ENCODE data around the gene FAM209B. TPM values are rescaled to one million over a fixed set of nuclear protein-coding genes. Genes with fewer than 3 reads are reported as not detected.

The FAM209B gene
- total RNA-seq, 1 experiment from 2014 or later, result not detected

GRCh38 chr20:56584916-56585315 lies 51.9 kb downstream of the FAM209B start:
- TF ChIP-seq CTCF (IDR thresholded peaks at IDR 0.05; ENCODE audit: insufficient read depth in 1 of 2, low read depth in 1 of 2, low read length in 1 of 2, severe bottlenecking in 1 of 2, unreplicated experiment in 1 of 2), result no peak
- BruUV-seq (replicated peaks), result no TSS peak
- no peak for DNase-seq
- Histone ChIP-seq H3K9me3 (no peaks in the 10 kb centered on the region), H3K27me3 (replicated peaks; ENCODE audit: control insufficient read depth, insufficient read depth, low read length) (no peaks in the 10 kb centered on the region), H3K36me3 (ENCODE audit: control insufficient read depth, insufficient read depth, low read length) (no peaks in the 10 kb centered on the region), H3K4me1 (peaks cover 56% of the 10 kb centered on the region), H3K4me3 (ENCODE audit: low read depth, low read length) (no peak overlapping the region)
- ChIA-PET CTCF (no interaction called here), POLR2A (no interaction called here)
- Mint-ChIP-seq H3K27ac (ENCODE audit: unreplicated experiment) (no peak overlapping the region), H3K9me3 (ENCODE audit: unreplicated experiment) (no peaks in the 10 kb centered on the region), H3K4me3 (ENCODE audit: unreplicated experiment) (no peak overlapping the region), H3K4me1 (ENCODE audit: low read depth, unreplicated experiment) (peaks cover 62% of the 10 kb centered on the region), H3K27me3 (ENCODE audit: insufficient read depth, unreplicated experiment) (no peaks in the 10 kb centered on the region), H3K36me3 (ENCODE audit: insufficient read depth, unreplicated experiment) (peaks cover 10% of the 10 kb centered on the region)
- intact Hi-C loops (cut with micrococcal nuclease; ENCODE audit: unreplicated experiment), result no loop called here

Other genes starting within 250 kb of the FAM209B start
- 20.5 and 21.1 TPM in 2 replicates for gene FAM210B, start 174.3 kb upstream of the FAM209B start, total RNA-seq (2022)
- 216 and 233 TPM in 2 replicates for gene AURKA, start 141.0 kb upstream of the FAM209B start, total RNA-seq (2022)
- 97.0 and 101 TPM in 2 replicates for gene CSTF1, start 140.6 kb upstream of the FAM209B start, total RNA-seq (2022)
- 0.64 and 0.67 TPM in 2 replicates for gene CASS4, start 121.0 kb upstream of the FAM209B start, total RNA-seq (2022)
- gene RTF2, start 64.6 kb upstream of the FAM209B start, total RNA-seq (2022), result 146 and 157 TPM in 2 replicates
- gene FAM209A, start 8.5 kb upstream of the FAM209B start, total RNA-seq (2022), result 0.57 and 1.2 TPM in 2 replicates
- gene TFAP2C, start 96.1 kb downstream of the FAM209B start, total RNA-seq (2022), result 25.3 and 27.9 TPM in 2 replicates

Data from Caco-2 (cell line).